Cardiac septum (tissue), 1 donor: ENCODE measurements around the gene SERPINE1. TPM values are rescaled to one million over a fixed set of nuclear protein-coding genes. Genes with fewer than 3 reads are reported as not detected.

Experiments
- DNase-seq: peaks from one replicate; pipeline ENCODE4 v3.0.0-alpha.2; 2020; ENCODE audit warnings: low spot score
- intact Hi-C: fragments of 100-400 bp; cut with DNase I; formaldehyde crosslinking; loops from one replicate; pipeline ENCODE4 v1.14.0; 2022
- microRNA-seq: library from miRNA; unstranded; fragments of <30 nt; microRNA quantifications from one replicate; pipeline ENCODE4 v1.2.0, GENCODE V29; 2020
- total RNA-seq: library from RNA; stranded (reverse); fragmentation: NEBNext Ultra II Directional; extraction: Animal tissue kit (Norgen Biotek cat#: 25700); gene quantifications from one replicate; pipeline ENCODE4 v1.2.1, GENCODE V29; 2021
- donor health status: DM: no; HTN: no; CAD: no.

The SERPINE1 gene
- total RNA-seq, 1 donor from 2014 or later: 27.2 TPM

- DNase-seq: no peak
- intact Hi-C loops: no loop called here
Measured at GRCh38 chr7:101175664-101176063, 48.8 kb downstream of the SERPINE1 start.

- DNase-seq: no peak
- intact Hi-C loops: no loop called here
Measured at GRCh38 chr7:101177644-101178043, 50.7 kb downstream of the SERPINE1 start.

- DNase-seq: no peak
- intact Hi-C loops: no loop called here
Measured at GRCh38 chr7:101179117-101179516, 52.2 kb downstream of the SERPINE1 start.

GRCh38 chr7:101179713-101180112 lies 52.8 kb downstream of the SERPINE1 start:
- intact Hi-C loops: no loop called here

GRCh38 chr7:101180130-101180755 lies 53.3 kb downstream of the SERPINE1 start, which contains the start of gene NAT16:
Gene NAT16, minus strand, starts transcription at chr7:101180293. Its CDS starts 5,486 bp downstream, at chr7:101174807.
- intact Hi-C loops: no loop called here
- DNase-seq: no peak

More at GRCh38 chr7:101179713-101180112, 52.8 kb downstream of the SERPINE1 start:
- no peak for DNase-seq

- intact Hi-C loops: no loop called here
- no peak for DNase-seq
Measured at GRCh38 chr7:101185258-101185839, 58.4 kb downstream of the SERPINE1 start.

- intact Hi-C loops: no loop called here
- no peak for DNase-seq
Measured at GRCh38 chr7:101186194-101186593, 59.3 kb downstream of the SERPINE1 start.

GRCh38 chr7:101186844-101187428 lies 60.0 kb downstream of the SERPINE1 start:
- intact Hi-C loops: no loop called here
- no peak for DNase-seq

Small RNA genes within 50 kb of the gene (microRNA-seq; reads per million reads assigned to microRNA genes)
- not detected for gene MIR4653

Other genes starting within 250 kb of the SERPINE1 start
- 2.1 TPM for gene UFSP1, start 237.4 kb upstream of the SERPINE1 start, total RNA-seq
- gene ACHE, start 231.2 kb upstream of the SERPINE1 start, total RNA-seq: 2.1 TPM
- gene MUC3A, start 177.6 kb upstream of the SERPINE1 start, total RNA-seq: 0.86 TPM
- gene MUC12, start 157.5 kb upstream of the SERPINE1 start, total RNA-seq: 0.19 TPM
- gene MUC17, start 107.0 kb upstream of the SERPINE1 start, total RNA-seq: not detected
- 16.6 TPM for gene TRIM56, start 41.6 kb upstream of the SERPINE1 start, total RNA-seq
- 12.1 TPM for gene AP1S1, start 27.4 kb downstream of the SERPINE1 start, total RNA-seq
- gene VGF, start 38.5 kb downstream of the SERPINE1 start, total RNA-seq: 0.08 TPM
- gene NAT16, start 53.2 kb downstream of the SERPINE1 start, total RNA-seq: not detected
- not detected for gene MOGAT3, start 73.9 kb downstream of the SERPINE1 start, total RNA-seq
- gene PLOD3, start 90.5 kb downstream of the SERPINE1 start, total RNA-seq: 43.9 TPM
- 50.1 TPM for gene ZNHIT1, start 91.1 kb downstream of the SERPINE1 start, total RNA-seq
- gene CLDN15, start 110.7 kb downstream of the SERPINE1 start, total RNA-seq: 2.6 TPM
- 284 TPM for gene FIS1, start 118.0 kb downstream of the SERPINE1 start, total RNA-seq
- gene IFT22, start 194.7 kb downstream of the SERPINE1 start, total RNA-seq: 24.7 TPM
- gene COL26A1, start 235.8 kb downstream of the SERPINE1 start, total RNA-seq: not detected